ENCODE data around the gene PACC1.
"Not testable (repeated sequence)": the region's sequence is repeated elsewhere in the genome, so short reads cannot be mapped to it uniquely, and the experiment has no call there.

The PACC1 gene

DNA sequence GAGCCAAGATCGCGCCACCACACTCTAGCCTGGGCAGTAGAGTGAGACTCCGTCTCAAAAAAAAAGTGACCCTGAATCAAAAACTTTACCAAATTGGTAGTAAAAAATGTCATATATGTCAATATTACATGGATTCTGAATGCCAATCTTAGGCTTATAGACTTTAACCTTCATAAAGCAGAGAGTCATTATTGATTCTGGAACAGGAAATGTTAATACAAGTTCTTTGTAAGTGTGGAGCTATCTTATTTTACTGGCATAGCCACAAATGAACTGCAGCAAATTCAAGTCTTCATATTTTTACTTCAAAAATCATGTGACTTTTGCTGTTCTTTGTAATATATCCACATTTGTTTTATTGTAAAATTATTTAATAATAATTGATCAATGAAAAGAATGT lies 88.1 kb downstream of the PACC1 start:
- no peak for FAIRE-seq

DNA sequence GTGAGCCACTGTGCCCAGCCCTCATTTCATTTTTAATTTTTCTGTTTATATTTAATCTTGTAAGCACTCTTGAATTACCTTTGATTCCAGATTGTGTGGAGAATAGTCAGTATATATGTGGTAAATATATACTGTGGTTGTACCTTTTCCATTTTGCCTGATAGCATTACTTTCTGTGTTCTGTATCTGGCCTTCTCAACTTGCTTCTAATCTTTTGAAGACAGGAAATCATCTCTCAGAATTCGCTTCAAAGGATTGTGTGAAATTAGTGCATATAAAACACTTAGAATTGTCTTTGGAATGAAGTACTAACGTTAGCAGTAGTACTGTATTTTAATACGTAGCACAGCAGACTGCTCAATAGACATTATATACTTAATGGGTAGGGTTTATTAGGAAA lies 91.6 kb downstream of the PACC1 start:
- no peak for FAIRE-seq

DNA sequence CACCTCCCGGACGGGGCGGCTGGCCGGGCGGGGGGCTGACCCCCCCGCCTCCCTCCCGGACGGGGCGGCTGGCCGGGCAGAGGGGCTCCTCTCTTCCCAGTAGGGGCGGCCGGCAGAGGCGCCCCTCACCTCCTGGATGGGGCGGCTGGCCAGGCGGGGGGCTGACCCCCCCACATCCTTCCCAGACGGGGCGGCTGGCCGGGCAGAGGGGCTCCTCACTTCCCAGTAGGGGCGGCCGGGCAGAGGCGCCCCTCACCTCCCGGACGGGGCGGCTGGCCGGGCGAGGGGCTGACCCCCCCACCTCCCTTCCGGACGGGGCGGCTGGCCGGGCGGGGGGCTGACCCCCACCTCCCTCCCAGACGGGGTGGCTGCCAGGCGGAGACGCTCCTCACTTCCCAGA lies 93.7 kb downstream of the PACC1 start:
- FAIRE-seq, result not testable (repeated sequence)

DNA sequence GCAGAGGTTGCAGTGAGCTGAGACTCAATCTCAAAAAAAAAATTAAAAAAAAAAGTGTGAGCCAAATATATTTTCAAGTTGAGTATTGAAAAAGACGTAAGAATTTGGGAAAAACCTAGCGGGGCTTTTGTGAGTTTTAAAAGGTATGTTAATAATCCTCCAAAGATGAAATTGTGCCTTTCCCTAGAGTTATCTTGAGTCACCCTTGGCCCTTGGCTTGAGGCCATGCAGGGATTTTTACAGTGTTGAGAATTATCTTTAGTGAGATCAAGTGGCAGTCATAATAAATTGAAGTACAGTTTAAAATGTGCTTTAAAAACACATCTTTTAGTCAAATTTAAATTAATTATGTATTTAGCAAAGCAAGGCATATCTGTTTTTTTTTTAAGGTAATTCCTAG lies 96.8 kb downstream of the PACC1 start:
- FAIRE-seq, result no peak

DNA sequence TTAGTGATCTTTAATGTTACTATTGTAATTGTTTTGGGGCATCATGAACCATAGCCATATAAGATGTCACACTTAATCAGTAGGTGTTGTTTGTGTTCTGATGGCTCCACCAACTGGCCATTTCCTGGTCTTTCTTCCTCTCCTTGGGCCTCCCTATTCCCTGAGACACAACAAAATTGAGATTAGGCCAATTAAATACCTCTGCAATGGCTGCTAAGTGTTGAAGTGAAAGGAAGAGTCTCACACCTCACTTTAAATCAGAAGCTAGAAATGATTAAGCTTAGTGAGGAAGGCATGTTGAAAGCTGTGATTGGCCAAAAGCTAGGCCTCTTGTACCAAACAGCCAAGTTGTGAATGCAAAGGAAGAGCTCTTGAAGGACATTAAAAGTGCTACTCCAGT lies 98.8 kb downstream of the PACC1 start:
- no peak for FAIRE-seq

DNA sequence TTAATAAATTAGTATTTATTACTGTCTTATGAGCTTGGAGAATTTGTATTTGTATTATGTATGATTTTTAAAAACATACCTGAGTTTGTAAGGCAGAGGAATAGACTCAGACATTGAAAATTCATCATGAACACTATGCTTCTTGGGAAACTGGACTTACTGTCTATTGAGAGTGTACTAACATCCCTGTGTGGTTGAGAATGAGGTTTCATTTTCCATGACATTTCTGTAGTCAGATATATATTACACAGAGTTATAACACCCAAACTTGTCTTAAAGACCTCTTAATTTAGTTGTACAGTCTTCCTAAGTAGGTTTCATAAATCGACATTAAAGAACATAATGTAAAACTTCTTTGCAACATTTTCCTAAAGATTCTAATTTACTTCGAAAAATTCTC lies 99.5 kb downstream of the PACC1 start:
- no peak for FAIRE-seq
